Ishikawa (cell line): Measurements from ENCODE around the gene NRG2.

Source experiments
- CEBPB ChIP-seq: IDR thresholded peaks from 2 replicates; pipeline ENCODE4 v1.6.1; 2012
- EP300 ChIP-seq: IDR thresholded peaks from 2 replicates; pipeline ENCODE4 v1.6.1; 2012; ENCODE audit warnings: borderline replicate concordance
- RAD21 ChIP-seq: IDR thresholded peaks from 2 replicates; pipeline ENCODE4 v1.6.1; 2012; ENCODE audit warnings: low read depth
- TAF1 ChIP-seq: IDR thresholded peaks from 2 replicates; pipeline ENCODE4 v1.6.1; 2012; ENCODE audit warnings: low read depth, mild to moderate bottlenecking
- ZBTB7A ChIP-seq: IDR thresholded peaks from 2 replicates; pipeline ENCODE4 v1.6.1; 2012; ENCODE audit warnings: low read depth
- TF ChIP-seq, protein P1 (sequence below): IDR thresholded peaks from 2 replicates; pipeline ENCODE4 v1.6.1; 2012; ENCODE audit warnings: low read depth, mild to moderate bottlenecking

DNA sequence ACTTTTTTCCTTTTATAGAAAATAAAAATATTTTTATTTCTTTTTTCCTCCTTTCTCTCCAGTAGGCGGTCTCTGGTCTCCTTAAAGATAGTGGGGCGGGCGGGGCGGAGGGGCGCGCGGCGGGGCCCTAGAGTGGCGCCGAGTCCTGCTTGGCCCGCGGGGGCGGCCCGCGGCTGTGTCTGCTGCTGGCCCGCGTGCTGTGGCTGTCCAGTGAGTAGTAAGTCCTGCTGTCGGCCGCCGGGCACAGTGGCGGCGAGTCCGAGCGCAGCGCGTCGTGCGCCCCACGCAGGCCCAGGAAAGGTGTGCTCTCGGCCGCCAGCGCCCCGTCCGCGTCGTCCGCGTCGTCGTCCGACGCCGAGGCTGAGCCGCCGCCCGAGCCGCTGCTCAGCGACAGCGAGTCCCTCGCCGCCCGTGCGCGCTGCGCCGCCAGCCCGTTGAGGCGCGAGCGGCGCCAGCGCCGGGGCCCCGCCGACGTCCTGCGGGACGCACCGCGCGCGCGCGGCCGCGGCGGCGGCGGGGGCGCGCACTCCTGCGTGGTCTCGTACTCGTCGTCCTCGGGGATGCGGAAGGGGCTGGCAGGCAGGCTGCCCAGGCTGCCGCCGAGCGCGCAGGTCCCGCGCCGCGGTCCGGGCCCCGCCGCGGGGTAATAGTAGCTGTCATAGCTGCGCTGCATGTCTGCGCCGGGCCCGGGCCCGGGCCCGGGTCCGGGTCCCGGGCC lies 195.2 kb downstream of the NRG2 start:
- TF ChIP-seq TAF1 (no peak), ZBTB7A (no peak), RAD21 (no peak), CEBPB (no peak), EP300 (no peak)
- TF ChIP-seq, protein P1, sequence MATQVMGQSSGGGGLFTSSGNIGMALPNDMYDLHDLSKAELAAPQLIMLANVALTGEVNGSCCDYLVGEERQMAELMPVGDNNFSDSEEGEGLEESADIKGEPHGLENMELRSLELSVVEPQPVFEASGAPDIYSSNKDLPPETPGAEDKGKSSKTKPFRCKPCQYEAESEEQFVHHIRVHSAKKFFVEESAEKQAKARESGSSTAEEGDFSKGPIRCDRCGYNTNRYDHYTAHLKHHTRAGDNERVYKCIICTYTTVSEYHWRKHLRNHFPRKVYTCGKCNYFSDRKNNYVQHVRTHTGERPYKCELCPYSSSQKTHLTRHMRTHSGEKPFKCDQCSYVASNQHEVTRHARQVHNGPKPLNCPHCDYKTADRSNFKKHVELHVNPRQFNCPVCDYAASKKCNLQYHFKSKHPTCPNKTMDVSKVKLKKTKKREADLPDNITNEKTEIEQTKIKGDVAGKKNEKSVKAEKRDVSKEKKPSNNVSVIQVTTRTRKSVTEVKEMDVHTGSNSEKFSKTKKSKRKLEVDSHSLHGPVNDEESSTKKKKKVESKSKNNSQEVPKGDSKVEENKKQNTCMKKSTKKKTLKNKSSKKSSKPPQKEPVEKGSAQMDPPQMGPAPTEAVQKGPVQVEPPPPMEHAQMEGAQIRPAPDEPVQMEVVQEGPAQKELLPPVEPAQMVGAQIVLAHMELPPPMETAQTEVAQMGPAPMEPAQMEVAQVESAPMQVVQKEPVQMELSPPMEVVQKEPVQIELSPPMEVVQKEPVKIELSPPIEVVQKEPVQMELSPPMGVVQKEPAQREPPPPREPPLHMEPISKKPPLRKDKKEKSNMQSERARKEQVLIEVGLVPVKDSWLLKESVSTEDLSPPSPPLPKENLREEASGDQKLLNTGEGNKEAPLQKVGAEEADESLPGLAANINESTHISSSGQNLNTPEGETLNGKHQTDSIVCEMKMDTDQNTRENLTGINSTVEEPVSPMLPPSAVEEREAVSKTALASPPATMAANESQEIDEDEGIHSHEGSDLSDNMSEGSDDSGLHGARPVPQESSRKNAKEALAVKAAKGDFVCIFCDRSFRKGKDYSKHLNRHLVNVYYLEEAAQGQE = no peak
